Activated CD4-positive, alpha-beta T cell treated with anti-CD3 and anti-CD28 coated beads for 48 hours (primary cell): ENCODE measurements around the gene HBS1L.

Source experiments
- DNase-seq: peaks from one replicate; pipeline ENCODE4 v3.0.0-alpha.2; 2020

The HBS1L gene

GRCh38 chr6:134995536-134995935 lies 59.1 kb downstream of the HBS1L start:
- no peak for DNase-seq

DNA sequence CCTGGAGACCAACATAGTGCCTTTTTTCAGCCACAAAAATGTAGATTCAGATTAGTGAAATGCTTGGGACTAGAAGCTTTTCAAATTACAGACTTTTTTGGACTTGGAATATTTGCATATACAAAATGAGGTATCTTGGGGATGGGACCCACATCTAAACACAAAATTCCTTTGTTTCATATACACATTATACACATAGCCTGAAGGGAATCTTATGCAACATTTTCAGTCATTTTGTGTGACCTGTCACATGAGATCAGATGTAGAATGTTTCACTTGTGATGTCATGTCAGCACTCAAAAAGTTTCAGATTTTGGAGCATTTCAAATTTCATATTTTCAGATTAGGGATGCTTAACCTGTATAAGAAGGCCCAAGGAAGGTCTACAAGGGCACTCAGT lies 60.2 kb downstream of the HBS1L start:
- no peak for DNase-seq

- DNase-seq: no peak
Observed at GRCh38 chr6:134992155-134992554, 62.5 kb downstream of the HBS1L start.

- no peak for DNase-seq
Observed at GRCh38 chr6:134990262-134990661, 64.4 kb downstream of the HBS1L start.

DNA sequence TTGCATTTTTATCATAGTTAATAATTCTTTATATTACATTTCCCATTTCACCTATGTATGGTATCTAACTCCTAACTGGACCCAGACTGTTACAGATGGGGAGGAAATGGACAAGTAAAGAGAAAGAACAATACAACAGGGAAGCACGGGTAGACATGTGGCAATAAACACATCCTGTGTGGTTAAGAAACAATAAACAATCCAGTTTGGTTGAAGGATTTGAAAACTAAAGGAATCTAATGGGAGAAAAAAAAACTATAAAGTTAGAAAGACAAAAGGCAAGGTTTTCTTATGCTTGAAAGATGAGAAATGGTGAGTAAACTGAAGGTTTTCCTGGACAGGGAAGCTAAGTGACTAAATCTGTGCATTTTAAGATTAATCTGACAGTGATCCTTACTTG lies 69.8 kb downstream of the HBS1L start:
- DNase-seq: no peak

- DNase-seq: no peak
Observed at GRCh38 chr6:134983823-134984222, 70.8 kb downstream of the HBS1L start.

DNA sequence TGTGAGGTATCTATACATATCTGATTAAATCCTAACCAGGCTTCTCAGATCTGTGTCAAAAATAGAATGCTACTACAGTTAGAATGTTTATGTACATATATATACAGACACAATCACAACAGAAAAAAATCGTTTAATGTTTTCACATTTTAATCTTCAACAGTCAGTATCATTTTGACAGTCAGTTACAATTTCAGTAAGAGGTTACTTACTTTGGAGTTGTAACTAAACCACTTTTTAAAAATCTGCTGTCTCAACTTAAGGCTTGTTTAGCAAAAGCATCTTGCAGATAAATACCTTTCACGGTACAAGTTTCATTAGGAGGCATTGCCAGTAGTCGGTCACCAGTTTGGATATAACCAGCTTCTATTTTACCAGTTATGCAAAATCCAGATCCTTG lies 72.5 kb downstream of the HBS1L start:
- no peak for DNase-seq

DNA sequence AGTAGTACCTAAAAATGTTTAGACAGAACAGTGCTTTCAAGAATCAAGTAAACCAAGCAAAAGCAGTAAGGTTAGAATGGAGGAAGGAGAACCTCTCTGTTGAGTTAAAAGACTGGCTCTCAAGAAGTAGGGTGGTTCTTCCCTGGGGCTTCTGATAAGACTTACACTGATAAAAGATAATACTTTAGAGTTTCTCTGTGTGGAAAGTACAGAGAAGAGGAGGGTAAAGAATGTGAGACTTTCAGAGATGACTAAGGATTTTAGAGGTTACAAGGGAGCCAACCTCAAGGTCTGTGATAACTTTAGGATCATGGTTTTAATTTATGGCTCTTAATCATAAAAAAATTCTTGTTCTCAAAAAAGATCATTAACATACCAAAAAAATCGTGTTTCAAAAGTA lies 73.8 kb downstream of the HBS1L start:
- no peak for DNase-seq

DNA sequence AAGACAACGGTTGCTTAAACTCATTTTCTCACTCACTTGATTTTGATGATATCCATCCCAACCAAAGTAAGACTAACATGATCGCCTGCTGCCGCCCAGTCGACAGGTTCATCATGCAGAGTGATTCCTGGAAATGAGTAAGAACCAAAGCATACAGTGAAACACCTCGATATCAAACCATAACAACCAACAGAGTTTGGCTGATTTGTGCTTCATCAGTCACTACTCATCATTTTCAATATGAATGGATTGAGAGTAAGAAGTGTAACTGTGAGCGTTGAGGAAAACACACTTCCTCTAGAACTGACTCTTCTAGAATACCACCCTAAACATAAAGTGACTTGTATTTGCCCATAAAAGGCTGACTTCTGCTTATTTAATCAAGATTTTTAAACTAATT lies 75.5 kb downstream of the HBS1L start:
- DNase-seq: peak; percentile 71

GRCh38 chr6:134974370-134974769 lies 80.3 kb downstream of the HBS1L start:
- DNase-seq: no peak

DNA sequence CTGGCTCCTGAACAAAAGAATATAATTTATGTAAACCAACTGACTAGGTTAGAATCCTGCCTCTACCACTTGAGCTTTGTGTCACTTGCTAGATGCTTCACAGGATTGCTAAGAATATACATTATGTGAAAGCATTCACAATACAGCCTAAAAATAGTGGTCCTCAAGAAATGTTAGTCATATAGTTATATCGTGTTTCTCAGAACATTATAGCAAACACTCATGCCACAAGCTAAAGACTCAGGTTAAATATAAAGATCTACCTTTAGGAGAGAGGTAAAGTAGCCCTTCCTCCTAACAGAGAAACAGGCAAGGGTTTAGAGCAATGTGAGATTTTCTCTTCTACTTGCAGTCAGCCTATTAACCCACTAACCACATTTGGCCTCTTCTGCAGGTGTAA lies 86.9 kb downstream of the HBS1L start:
- no peak for DNase-seq

GRCh38 chr6:134964451-134965203 lies 90.0 kb downstream of the HBS1L start:
- DNase-seq: no peak

DNA sequence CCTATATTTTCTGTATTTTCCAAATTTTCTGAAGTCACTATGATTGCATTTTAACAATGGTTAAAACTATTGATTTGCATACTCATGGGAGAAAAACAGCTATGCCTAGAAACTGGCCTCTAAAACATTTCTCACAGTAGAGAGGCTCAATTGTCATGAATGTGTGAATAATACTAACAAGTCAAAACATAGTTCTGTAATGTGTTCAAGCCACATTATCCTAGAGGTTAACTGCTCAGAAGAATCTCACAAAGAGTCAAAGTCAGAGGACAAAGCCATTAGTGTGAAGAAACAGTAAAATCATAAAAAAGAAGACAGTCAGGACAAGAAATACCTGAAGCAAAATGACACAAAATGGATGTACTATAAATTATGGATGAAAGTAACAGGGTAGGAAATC lies 92.2 kb downstream of the HBS1L start:
- no peak for DNase-seq

DNA sequence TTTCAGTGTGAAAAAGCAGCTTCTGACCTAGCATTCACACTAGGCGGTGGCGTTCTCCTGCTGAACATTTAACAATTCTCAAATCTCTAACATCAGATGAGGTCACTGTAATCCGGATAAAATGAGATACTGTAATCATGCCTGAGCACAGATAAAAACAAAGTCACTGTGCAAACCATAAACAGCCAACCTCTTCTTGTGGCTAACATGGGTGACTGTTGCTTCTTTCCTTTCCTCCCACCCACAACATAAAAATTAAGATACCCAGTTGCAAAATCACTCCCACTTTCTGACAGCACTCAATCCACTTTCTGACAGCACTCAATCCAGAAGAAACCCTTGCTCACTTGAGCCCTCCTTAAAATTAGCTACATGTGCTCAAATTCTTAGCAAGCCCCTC lies 93.3 kb downstream of the HBS1L start:
- no peak for DNase-seq

- DNase-seq: no peak
Observed at GRCh38 chr6:134959603-134960002, 95.0 kb downstream of the HBS1L start.

- no peak for DNase-seq
Observed at GRCh38 chr6:134956676-134957075, 97.9 kb downstream of the HBS1L start.

DNA sequence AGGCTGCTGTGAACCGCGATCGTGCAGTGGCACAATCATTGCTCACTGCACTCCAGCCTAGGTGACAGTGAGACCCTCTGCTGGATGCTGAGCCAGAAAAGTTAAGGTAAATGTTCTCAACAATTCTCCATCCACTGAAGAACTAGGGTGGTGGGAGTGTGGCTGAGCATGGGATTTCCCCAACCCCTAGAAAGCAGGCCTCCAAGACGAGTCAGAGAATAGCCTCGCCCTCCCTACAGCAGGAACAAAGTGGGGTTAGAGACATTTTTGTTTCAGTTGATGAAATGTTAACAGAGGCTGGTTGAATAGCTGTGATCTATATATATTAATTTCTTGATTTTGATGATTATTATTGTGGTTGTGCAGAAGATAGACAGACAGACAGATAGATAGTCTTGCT lies 98.6 kb downstream of the HBS1L start:
- DNase-seq: peak; percentile 26

GRCh38 chr6:134954272-134955000 lies 100.2 kb downstream of the HBS1L start:
- no peak for DNase-seq

- no peak for DNase-seq
Observed at GRCh38 chr6:134951494-134952263, 102.9 kb downstream of the HBS1L start.

GRCh38 chr6:134950482-134950881 lies 104.1 kb downstream of the HBS1L start:
- no peak for DNase-seq

DNA sequence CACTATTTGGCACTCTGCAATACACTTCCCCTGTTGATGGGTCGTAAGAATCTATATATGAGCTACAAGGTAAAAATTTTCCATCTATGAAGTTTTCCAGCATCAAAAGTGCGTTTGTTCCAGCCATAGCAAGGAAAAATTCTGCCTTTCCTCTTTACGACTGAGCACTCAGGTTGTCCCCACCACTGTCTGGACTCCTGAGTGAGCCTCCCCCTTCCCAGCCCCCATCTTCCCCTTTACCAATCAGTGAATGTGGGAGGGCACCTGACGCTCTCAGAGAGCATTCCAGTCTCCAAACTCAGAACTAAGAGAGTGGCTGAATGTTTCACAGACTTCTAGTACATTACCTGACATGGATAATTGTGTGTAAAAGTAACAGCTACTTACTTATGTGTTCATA lies 104.7 kb downstream of the HBS1L start, which contains the start of gene ALDH8A1:
TSS of gene ALDH8A1 (minus strand) at position 175 of the 400 bp plus-strand sequence. CDS start at position 127, 48 bp downstream.
- DNase-seq: no peak

DNA sequence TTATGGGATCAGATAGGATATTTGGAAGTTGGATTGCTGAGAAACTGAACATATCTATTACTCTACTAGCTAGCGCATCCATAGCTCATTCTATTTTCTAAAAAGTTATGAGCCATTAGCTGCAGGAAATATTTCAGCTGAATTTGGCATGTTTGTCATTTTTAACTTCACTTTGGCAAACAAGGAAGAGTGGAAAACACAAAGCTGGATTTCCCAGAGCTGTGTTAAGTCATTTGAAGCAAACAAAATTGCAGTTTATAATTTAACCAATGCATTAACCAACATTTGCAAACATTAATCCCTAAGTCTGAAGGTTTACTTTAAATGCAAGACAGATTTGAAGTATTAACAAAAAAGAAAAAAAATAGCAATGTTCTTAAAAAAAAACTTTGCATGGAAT lies 105.9 kb downstream of the HBS1L start:
- DNase-seq: no peak

- no peak for DNase-seq
Observed at GRCh38 chr6:134948142-134948541, 106.5 kb downstream of the HBS1L start.

DNA sequence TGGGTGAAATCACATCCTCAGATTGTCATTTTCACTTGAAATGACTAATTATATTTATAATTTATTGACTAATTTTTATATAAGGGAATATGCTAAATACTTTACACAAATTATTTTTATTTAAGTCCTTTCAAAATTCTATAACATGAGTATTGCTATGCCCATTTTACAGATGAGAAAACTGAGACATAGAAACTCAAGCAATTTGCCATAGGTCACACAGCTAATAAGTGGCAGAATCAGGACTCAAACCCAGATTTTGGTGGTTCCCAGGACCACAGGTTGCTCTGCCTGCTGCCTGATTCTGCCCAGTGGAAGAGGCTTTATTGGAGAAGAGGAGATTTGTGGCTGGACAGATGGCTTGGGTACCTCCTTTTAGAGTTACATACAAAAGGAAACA lies 109.6 kb downstream of the HBS1L start:
- DNase-seq: no peak
